Liver (tissue), 3 donors: ENCODE measurements around the gene P2RX3.

Experiments used
- GABPA ChIP-seq, 2 donors: IDR thresholded peaks in 1 of 2; conservative IDR thresholded peaks in 1 of 2; 2 replicates each; pipeline ENCODE4 v1.6.1; 2016; ENCODE audit warnings: antibody characterized with exemption in 2 of 2, mild to moderate bottlenecking in 1 of 2, moderate library complexity in 1 of 2
- TF ChIP-seq, protein P1 (sequence below): IDR thresholded peaks from 2 replicates; pipeline ENCODE4 v1.6.1; 2016; ENCODE audit warnings: antibody characterized with exemption
- TF ChIP-seq, protein P2 (sequence below): fragments of 150-350 bp; IDR thresholded peaks from 2 replicates; pipeline ENCODE4 v1.5.1; 2017; ENCODE audit warnings: improper control_type of control experiment, low read depth, low read length; ENCODE audit not compliant: missing input control
- donor health status: healthy.
- donor health status: healthy.

DNA sequence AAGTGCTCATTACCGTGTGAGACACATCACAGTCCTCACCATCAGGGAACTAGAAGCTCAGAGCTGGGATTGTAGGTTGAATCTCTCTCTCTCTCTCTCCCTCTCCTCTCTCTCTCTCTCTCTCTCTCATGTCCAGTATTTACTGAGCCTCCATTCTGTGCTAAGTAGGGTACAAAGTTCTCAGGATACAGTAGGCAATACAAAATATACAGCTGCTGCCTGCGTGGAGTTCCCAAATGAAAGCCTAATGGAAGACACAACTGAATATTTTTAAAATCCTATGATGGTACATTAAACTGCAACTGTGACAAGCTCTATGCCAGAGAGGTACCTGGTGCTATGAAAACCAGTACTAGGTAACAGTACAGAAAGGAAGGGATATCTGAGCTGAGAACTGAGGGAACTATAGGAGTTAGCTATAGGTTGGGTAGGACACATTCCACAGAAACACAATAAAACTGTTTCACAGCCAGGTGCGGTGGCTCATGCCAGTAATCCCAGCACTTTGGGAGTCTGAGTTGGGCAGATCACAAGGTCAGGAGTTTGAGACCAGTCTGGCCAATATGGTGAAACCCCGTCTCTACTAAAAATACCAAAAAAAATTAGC lies 61.9 kb downstream of the P2RX3 start:
- no peak for TF ChIP-seq GABPA (IDR thresholded peaks at IDR 0.05 in 1 of 2, conservative IDR thresholded peaks at IDR 0.05 in 1 of 2)
- TF ChIP-seq, protein P1, sequence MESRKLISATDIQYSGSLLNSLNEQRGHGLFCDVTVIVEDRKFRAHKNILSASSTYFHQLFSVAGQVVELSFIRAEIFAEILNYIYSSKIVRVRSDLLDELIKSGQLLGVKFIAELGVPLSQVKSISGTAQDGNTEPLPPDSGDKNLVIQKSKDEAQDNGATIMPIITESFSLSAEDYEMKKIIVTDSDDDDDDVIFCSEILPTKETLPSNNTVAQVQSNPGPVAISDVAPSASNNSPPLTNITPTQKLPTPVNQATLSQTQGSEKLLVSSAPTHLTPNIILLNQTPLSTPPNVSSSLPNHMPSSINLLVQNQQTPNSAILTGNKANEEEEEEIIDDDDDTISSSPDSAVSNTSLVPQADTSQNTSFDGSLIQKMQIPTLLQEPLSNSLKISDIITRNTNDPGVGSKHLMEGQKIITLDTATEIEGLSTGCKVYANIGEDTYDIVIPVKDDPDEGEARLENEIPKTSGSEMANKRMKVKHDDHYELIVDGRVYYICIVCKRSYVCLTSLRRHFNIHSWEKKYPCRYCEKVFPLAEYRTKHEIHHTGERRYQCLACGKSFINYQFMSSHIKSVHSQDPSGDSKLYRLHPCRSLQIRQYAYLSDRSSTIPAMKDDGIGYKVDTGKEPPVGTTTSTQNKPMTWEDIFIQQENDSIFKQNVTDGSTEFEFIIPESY, result no peak
- TF ChIP-seq, protein P2, sequence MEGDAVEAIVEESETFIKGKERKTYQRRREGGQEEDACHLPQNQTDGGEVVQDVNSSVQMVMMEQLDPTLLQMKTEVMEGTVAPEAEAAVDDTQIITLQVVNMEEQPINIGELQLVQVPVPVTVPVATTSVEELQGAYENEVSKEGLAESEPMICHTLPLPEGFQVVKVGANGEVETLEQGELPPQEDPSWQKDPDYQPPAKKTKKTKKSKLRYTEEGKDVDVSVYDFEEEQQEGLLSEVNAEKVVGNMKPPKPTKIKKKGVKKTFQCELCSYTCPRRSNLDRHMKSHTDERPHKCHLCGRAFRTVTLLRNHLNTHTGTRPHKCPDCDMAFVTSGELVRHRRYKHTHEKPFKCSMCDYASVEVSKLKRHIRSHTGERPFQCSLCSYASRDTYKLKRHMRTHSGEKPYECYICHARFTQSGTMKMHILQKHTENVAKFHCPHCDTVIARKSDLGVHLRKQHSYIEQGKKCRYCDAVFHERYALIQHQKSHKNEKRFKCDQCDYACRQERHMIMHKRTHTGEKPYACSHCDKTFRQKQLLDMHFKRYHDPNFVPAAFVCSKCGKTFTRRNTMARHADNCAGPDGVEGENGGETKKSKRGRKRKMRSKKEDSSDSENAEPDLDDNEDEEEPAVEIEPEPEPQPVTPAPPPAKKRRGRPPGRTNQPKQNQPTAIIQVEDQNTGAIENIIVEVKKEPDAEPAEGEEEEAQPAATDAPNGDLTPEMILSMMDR, result no peak
